ENCODE measurements around the gene AKAP8L.

The AKAP8L gene, protein sequence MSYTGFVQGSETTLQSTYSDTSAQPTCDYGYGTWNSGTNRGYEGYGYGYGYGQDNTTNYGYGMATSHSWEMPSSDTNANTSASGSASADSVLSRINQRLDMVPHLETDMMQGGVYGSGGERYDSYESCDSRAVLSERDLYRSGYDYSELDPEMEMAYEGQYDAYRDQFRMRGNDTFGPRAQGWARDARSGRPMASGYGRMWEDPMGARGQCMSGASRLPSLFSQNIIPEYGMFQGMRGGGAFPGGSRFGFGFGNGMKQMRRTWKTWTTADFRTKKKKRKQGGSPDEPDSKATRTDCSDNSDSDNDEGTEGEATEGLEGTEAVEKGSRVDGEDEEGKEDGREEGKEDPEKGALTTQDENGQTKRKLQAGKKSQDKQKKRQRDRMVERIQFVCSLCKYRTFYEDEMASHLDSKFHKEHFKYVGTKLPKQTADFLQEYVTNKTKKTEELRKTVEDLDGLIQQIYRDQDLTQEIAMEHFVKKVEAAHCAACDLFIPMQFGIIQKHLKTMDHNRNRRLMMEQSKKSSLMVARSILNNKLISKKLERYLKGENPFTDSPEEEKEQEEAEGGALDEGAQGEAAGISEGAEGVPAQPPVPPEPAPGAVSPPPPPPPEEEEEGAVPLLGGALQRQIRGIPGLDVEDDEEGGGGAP

DNA sequence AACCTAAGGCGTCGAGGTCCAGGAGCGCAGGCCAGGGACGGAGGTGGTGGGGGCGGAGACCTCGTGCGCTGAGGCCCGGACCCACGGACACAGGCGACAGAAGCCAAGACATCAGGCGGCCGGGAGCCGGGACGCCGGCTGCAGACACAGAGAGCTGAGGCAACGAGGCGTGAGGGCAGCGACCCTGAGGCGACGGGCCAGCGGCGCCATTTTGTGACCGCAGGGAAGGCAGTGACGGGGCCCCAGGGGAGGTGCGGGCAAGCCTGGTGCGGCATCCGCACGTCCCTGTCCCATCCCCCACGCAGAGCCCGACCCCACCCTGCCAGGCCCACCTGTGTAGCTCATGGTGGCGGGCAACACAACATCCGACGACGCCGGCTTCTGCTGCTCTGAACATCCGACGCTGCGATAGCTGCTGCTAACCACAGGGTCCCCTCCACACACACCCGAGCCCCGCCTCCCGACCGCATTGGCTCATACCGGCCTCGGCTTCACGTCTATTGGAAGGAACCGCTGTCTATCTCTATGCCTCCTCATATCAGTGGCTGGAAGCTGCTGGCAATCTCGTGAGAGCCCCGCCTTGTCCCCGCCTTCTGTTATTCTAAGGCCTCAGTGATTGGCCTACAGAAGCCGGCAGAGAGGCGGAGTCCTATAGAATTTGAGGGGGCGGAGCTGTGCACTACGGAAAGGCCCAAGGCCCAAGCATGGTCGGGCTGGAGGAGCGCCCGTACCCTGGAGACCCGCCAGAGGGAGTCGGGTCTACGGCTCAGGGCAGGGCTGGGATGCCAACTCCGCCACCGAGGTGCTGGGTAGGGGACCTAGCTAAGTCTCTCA, at the start of gene AKAP8L:
Gene AKAP8L (minus strand): TSS at position 410 of the 834 bp plus-strand sequence. CDS start 65 bp downstream, at position 345.
- DNase-seq: peak; percentile 99

GRCh38 chr19:15467734-15468214, 49.0 kb upstream of the AKAP8L start:
- DNase-seq: no peak

DNA sequence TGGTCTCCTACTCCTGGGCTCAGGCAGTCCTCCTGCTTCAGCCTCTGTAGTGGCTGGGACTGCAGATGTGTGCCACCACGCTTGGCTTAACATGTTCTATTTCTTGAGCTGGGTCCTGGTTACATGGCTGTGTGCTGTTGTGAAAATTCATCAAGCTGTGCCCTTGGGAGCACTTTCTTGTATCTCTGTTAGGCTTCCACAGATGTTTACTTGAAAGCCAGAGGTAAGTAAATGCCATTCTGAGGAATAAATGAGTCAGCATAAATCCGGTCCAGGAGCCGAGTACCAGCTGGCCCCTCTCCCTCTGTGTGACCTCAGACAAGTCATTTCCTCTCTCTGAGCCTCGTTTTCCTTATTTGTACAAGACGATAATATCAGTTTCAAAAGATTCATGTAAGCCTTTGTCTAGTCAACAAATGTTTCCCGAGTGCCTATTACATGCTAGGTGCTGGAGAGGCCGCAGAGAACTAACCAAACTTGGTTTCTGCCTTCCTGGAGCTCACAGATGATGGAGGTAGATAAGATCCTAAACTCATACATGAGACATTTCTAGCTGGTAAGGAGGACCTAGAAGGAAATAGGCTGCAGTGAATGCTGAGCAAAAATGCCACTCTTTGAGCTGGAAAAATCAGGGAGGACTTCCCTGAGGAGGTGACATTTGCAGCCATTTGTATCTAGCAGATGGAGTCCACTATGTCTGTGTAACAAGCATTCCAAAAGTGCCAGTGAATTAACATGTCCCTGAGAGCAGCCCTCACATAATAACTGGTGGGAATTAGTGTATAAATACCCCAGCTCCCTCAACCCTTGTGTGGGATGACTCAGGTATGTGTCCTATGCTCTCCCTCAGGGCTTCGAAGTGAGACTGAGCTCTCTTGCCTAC, 48.3 kb upstream of the AKAP8L start:
- DNase-seq: peak; percentile 91

DNA sequence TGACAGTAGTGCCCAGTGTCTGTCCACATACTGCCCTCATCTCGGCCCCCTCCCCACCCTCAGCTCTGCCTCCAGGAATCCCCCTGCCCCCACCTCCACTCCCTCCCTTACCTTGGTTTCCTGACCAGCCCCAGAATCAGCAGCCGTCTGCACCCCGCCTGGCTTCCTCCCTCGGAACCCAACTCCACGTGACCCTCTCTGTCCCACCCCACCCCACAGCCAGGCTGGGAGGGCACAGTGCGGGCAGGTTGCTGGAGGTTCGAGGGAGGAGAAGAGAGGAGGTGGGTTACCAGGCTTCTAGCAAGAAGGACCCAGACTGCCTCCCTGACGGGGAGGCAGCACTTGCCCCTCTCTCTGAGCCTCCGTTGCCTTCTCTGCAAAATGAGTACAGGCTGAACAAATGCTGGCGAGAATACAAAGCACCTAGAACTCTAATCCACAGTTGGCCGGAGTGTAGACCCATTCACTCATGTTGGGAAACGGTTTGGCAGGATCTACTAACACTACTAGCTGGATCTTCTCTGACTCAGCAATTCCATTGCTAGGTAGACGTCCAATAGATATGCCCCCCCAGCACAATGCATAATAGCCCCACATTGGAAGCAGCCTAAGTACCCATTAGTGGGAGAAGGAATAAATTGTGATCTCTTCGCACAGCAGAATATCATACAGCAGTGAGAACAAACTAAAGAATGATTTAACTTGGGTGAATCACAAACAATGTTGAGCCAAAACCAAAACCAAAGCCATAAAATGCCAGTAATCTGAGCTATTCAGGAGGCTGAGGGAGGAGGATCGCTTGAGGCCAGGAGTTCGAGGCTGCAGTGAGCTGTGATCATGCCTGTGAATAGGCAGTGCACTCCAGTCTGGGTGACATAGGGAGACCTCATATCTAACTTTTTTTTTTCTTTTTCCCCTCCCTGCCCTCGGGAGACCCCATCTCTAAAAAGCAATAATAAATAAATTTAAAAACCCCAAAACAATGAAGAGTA, 45.9 kb upstream of the AKAP8L start, which contains the start of gene RASAL3:
Gene RASAL3 (minus strand): TSS at position 151 of the 992 bp plus-strand sequence. CDS start 186 bp downstream, outside the sequence.
- peak; percentile 91 for DNase-seq

GRCh38 chr19:15463861-15464371, 45.1 kb upstream of the AKAP8L start:
- DNase-seq: peak; percentile 93

GRCh38 chr19:15461694-15462093, 42.9 kb upstream of the AKAP8L start:
- no peak for DNase-seq

DNA sequence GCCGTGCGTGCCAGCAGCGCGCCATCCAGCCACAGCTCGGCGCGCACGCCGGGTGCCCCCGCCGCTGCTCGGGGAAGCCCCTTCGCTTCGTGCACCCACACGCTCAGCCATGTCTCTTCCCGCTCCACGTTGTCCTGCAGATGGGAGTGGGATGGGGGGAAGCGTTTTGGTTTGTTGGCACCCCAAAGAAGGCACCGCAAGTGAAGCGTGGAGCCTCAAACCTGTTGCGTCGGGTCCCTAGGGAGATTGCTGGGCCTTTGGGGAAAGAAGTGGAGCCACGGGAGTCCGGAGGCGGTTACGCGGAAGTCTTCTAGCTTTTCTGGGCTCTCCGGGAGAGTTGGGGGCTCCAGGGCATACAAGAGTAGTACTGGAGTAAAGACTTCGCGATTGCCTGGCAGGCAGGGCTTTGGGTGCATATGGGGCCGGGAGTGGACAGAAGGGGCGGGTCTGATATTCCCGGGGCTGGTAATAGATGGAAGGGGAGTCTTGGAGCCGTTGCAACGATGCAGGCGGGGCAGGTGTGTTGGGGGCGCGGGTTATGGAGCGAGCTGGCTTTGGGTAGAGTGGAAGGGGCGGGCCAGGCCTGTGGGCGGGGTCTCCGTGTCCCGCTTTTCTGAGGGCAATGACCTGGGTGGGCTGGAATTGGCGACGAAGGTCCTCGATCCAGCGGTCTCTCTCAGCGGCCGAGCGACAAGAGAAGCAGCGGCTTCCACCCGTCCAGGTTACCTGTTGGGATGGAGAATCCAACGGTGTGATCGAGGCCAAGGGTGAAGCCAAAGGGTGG, 39.1 kb upstream of the AKAP8L start:
- no peak for DNase-seq

DNA sequence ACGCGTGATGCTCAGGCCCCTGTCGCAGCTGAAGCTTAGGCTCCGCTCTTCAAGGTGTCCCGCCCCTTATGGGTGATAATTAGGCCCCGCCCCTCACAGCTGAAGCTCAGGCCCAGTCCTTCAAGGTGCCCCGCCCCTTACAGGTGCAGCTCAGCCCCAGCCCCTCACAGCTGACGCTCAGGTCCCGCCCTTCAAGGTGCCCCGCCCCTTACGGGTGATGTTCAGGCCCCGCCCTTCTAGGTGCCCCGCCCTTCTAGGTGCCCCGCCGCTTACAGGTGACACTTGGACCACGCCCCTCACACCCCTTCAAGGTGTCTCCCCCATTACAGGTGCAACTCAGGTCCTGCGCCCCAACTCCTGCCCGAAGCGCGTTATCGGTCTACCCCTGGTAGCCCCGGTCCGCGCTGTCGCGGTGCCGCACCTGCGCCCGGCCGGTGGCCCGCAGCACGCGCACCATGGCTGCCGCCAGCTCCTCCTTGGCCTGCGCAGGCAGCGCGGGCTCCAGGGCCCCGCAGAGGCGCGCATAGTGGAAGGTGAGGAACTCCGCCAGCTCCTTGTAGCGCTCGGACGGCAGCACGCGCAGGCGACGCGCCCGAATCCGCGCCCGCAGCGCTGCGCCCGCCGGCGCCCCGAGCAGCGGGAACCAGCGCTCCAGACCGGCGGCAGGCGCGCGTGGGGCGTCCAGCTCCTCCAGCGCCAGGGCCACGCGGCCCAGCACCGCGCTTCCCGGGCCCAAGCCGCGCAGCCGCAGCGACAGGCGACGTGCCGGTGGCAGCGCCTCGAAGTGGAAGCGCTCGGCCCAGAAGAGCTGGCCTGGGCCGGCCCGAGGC, 38.3 kb upstream of the AKAP8L start:
- no peak for DNase-seq

GRCh38 chr19:15456441-15456840, 37.7 kb upstream of the AKAP8L start:
- DNase-seq: no peak

DNA sequence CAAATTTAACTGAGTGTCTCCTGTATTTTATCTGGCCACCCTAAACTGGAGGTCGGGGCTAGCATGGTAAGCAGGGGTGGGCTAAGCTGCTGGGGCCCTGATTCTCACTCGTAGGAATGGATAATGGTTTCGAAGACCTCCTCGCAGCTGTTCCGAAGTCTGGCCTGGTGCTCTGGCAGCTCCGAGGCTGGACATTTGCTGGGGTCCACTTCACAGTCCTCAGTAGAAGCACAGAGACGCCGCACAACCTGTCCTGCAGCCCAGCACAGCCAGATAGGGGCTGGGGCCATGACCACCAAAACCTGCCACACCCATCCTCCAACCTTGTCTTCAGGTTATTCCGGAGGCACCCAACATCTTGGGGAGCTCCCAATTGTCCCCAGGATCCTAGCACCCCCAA, 37.2 kb upstream of the AKAP8L start:
- DNase-seq: no peak

DNA sequence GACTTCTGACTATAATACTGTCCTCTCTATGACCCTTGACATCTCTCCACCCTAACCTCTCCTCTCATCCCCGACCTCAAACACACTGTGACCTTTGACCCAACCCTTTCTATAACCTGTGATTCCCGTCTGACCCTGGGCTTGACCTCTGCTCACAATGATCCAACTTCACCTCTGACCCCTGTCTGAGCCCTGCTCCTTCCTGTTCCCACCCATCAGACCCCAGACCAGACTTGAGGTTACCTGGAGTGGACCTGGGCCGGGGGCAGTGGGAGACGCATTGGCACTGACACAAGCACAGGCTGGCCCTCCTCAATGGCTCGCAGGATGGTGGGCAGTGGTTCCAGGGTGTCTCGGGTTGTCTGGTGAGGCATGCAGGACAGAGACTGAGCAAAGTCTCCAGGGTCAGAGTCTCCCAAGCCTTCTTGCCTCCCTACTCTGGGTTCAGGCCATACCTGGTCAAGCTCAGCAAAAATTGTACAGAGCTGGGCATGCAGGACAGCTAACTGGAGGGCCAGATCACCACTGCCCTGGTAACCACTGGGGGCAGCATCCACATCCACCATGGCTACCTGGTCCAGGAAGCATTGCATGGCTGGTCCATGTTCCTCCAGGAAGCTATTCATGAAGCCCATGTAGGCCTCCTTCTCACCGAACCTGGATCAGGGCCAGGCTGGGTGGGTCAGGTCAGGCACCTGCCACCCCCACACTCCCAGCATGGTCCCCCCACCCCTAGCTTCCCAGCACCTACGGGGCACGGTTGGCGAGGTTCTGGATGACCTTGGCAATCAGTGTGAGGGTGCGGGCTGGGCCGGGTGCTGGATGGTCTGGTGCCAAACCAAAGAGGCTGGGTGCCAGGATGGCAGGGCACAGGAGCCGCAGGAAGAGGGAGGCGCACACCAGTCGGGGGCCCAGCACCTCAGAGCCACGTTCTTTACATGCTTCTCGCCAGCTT, 35.4 kb upstream of the AKAP8L start:
- DNase-seq: no peak

GRCh38 chr19:15453091-15453578, 34.3 kb upstream of the AKAP8L start:
- no peak for DNase-seq

- DNase-seq: peak; percentile 8
These were observed 33.6 kb upstream of the AKAP8L start for GRCh38 chr19:15452111-15453047.

GRCh38 chr19:15450528-15450890, 31.7 kb upstream of the AKAP8L start:
- no peak for DNase-seq

DNA sequence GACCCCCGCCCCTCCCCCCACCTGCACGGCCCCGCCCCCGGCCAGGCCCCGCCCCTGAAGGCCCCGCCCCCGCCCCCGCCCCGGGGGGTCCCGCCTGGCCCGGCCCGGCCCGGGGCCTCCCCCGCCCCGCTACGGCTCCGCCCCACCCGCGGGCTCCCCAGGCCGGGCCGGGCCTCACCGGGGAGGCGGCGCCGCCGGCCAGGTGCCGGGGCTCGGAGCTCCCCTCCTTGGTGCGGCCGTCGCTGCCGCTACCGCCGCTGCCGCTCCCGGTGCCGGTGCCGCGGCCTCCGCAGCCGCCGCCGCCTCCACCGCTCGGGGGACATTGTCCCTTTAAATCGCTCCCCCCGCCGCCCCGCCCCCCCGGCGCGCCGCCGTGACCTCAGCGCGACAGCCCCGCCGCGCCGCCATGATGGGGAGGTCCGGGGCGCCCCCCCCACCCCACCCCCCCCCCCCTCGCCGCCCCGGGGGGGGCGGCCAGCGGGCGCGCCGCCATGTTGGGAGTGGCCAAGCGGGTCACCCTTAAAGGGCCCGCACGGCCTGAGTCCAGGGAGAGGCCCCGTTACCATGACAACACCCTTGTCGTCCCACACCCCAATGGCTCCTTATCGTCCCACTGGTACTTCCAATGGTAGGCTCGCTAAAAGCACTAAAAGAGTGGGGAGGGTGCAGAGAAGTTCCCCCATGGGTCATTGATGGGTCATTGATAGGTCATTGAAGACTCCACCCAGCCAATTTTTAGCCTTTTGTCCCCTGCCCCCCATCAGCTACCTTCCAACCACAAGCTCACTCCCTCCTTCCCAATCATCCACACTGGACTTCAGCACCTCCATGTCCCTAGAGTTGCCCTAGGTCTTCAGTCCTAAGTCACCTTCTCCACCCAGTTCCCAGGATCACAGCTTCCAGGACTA, 31.1 kb upstream of the AKAP8L start, which contains the start of gene WIZ:
Gene WIZ (minus strand): TSS at position 337 of the 908 bp plus-strand sequence. CDS start 1,649 bp downstream, outside the sequence.
- DNase-seq: peak; percentile 62
